GM19438 (cell line): ENCODE results near the gene ARHGAP22.
A peak's percentile ranks its signal among the peaks of the same experiment; 100 is the strongest.

Experiments
- ATAC-seq: cut with Tn5 transposase; IDR thresholded peaks from one replicate; pipeline ENCODE4 v1.9.1; 2021; ENCODE audit warnings: low read depth; ENCODE audit not compliant: unreplicated experiment

Gene ARHGAP22

DNA sequence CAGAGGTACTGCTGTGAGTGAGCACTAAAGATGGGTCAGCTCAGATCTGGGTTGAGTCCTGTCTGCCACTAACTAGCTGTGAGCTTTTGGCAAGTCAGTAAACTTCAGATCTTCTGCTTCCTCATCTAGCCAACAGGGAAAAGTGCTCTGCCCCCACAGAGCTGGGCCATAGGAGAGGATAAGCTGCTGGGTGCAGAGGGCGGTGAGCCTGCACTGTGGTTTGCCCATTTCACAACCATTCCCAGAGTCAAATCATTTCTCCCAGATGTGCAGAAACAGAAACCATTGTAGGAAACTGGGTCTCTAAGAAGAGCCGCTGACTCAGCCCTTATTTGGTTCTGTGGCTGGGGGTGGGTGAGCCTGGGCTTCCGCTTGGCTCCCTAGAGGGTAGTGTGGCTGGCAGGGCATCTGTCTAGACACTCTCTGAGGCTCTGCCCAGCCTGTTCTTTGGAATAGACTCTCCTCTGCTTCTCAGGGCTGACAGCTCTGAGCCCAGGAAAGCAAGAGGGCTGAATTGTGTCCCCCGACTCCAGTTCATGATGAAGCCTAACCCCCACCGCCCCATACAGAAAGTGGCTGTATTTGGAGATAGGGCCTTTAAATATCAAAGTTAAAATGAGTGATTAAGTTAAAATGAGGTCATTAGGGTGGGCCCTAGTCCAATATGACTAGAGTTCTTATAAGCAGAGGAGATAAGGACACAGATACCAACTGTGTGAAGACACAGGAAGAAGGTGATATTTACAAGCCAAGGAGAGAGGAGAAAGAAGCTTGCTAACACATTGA lies 29.5 kb upstream of the ARHGAP22 start:
- peak; percentile 92 for ATAC-seq

- peak; percentile 42 for ATAC-seq
Observed at GRCh38 chr10:48633381-48634197, 28.7 kb upstream of the ARHGAP22 start.

DNA sequence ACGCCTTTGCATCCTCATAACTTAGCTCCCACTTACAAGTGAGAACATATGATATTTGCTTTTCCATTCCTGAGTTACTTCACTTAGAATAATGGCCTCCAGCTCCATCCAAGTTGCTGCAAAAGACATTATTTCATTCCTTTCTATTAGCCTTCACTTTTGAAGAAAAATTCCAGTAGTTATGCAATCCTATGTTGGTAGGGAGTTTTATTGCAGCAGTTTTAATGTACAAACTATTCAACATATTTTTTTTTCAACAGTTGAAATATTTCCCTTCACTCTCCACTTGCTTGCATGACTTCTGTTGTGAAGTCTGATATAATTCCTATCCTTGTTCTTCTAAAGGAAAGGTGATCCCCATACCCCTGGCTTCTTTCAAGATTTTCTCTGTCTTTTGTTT lies 27.3 kb upstream of the ARHGAP22 start:
- ATAC-seq = no peak

DNA sequence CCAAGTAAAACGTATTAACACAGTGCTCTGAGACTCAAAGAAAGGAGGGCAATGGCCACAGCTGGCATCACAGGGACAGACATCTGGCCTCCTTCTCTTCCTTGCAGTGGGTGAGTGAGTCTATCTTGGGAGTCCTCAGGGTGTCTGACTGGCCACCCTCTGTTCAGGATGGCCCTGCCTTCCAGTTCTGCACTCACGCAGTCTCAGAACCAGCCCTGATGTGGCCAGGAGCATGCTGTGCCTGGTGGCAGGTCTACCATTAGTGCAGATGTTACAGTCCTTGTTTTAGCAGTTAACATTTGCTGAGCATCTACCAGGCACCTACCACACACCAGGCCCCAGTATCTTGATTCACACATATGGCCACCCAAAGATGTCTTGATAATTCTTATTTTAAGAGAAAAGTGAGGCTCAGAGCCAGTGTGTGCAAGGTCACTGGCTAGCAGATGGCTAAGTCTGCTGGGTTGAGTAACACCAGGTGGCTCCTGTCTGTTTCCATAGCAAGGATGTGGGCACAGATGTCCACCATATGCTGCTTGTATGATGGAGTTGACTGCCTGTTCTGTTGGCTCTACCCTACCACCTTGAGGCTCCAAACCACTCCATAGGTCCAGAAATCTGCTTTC lies 23.2 kb upstream of the ARHGAP22 start:
- ATAC-seq = no peak

DNA sequence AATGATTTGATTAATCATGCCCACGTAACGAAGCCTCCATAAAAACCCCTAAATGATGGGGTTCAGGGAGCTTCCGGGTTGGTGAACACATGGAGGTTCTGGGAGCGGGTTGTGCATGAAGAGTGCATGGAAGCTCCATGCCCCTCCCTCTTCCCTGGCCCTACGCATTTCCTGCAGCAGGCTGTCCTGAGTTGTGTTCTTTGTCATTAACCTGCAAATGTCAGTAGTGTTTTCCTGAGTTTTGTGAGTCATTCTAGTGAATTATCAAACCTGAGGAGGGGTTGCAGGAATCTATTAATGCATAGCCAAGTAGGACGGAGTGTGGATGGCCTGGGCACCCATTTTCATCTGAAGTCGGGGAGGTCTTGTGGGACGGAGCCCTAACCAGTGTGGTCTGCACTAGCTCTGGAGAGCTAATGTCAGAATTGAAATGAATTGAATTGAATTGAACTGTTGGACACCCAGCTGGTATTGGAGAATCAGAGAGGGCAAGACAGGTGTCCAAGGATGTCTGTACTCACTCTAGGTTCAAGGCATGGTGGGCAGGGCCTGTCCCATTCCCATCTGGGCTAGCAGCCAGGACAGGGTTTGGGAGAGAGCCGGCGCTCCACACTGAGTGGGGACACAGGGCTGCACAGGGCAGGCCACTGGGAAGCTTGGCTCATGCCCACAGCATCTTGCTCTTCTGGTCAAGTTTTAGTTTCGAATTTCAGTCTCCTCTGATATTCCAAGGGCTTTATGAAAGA lies 22.3 kb upstream of the ARHGAP22 start:
- ATAC-seq = no peak

DNA sequence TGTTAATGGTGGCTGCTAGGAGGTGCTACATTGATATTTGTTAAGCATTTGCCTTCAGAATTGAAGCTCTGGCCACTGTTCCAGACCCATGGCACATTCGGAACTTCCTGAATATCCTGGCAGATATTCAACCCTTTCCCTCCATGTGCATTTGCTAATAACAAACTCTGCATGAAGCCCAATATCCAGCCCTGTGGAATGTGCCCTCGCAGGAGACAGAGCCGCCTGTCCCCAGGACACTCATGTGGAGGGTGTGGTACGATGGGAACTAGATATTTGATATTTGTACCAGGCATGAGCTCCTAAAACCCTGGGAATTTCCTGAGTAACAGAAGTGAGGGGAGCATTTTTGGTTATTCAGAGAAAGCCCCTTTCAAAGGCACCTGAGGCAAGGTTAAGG lies 21.6 kb upstream of the ARHGAP22 start:
- ATAC-seq = no peak

DNA sequence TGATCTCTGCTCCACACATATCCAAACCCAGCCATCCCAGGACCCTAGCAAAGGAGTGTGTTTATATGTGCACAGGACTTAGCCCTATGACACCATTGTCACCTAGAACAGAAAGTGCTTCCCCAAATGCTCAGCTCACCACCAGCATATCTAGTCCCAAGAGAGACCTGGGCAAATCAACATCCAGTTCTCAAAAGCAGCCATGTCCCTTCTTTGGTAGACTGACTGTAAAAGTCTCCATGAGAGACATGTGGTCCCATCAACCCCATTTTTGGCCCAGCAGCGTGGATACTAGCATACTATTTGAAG lies 20.9 kb upstream of the ARHGAP22 start:
- ATAC-seq = no peak

GRCh38 chr10:48623607-48624132 lies 18.8 kb upstream of the ARHGAP22 start:
- ATAC-seq = no peak

GRCh38 chr10:48623009-48623408 lies 18.1 kb upstream of the ARHGAP22 start:
- ATAC-seq = no peak

- no peak for ATAC-seq
Observed at GRCh38 chr10:48620719-48621118, 15.8 kb upstream of the ARHGAP22 start.

- no peak for ATAC-seq
Observed at GRCh38 chr10:48616436-48616835, 11.6 kb upstream of the ARHGAP22 start.

- peak; percentile 85 for ATAC-seq
Observed at GRCh38 chr10:48614481-48615390, 9.9 kb upstream of the ARHGAP22 start.

GRCh38 chr10:48613016-48613415 lies 8.1 kb upstream of the ARHGAP22 start:
- ATAC-seq = no peak

- ATAC-seq = no peak
Observed at GRCh38 chr10:48612236-48612943, 7.5 kb upstream of the ARHGAP22 start.

GRCh38 chr10:48611133-48611532 lies 6.3 kb upstream of the ARHGAP22 start:
- no peak for ATAC-seq

GRCh38 chr10:48610585-48611093 lies 5.8 kb upstream of the ARHGAP22 start:
- no peak for ATAC-seq

DNA sequence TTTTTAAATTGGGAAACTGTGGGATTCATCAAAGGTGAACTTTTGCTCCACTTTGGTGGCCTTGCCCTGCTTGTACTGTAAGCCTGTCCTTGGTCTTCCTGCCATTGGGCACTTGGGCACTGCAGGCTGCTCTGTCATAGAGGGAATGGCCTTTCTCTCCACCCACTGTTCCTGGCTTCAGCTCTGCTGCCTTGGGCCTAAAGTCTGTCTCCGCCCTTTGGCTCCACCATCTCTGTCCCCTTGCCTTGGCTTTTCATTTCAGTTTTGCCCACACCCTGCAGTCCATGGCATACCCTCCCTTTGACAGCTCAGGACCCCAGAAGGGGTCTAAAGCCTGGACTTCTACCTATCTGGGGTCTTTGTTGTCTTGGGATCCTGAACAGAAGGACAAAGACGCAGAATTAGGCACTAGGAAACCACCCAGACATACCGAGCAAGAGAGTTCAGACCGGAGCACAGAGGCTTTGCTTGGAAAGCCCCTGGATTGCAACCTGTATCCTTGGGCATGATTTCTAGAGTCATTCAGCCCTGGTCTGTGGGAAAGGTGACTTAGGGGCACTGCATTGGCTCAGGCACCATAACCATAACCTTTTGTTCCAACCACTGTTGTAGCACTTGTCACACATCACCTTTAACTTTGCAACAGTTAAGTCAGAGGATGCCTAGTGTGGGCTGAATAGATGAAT lies 5.2 kb upstream of the ARHGAP22 start:
- no peak for ATAC-seq

DNA sequence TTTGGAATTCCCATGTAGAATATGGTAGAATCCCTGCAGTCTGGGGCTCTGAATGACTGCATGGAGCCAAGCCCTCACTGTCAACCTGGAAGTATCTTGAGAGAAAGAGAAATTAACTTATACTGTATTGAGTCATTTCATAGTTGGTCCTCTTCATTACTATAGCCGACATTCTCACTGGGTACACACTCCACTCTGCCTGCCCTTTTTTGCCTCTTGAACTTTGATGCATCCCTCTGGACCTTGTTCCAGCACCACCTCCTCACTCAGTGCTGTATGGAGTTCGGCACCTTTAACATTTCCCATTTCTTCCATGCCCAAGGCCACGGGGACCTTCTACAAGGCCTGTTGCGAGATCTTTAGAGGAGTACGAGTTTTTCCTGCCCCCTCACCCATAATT lies 4.6 kb upstream of the ARHGAP22 start:
- no peak for ATAC-seq
